Stomach (tissue), 9 donors: ENCODE results near the gene CERS6. TPM values are rescaled to one million over a fixed set of nuclear protein-coding genes. Genes with fewer than 3 reads are reported as not detected.

Source experiments
- DNase-seq, 2 donors: peaks; one replicate each; pipeline versions ENCODE4 v3.0.0 to v3.0.0-alpha.2; 2013 to 2019
- H3K27ac ChIP-seq, 5 donors: fragments of 200-600 bp in 4 of 5; sonication (generic) in 4 of 5; one replicate each; pipeline ENCODE4 v1.5.1; 2013 to 2019; ENCODE audit warnings: mild to moderate bottlenecking in 1 of 5, moderate library complexity in 1 of 5
- H3K27me3 ChIP-seq, 3 donors: fragments of 200-600 bp; sonication (generic); one replicate each; pipeline ENCODE4 v1.5.1; 2017 to 2019; ENCODE audit warnings: mixed run types in 1 of 3
- H3K36me3 ChIP-seq, 4 donors: fragments of 200-600 bp; sonication (generic); 1 replicate in 3 of 4; 2 replicates in 1 of 4; pipeline ENCODE4 v1.5.1; 2016 to 2019
- H3K4me1 ChIP-seq, 4 donors: fragments of 200-600 bp; sonication (generic); one replicate each; pipeline ENCODE4 v1.5.1; 2016 to 2019
- H3K4me3 ChIP-seq, 4 donors: fragments of 200-600 bp; sonication (generic) in 3 of 4; one replicate each; pipeline ENCODE4 v1.5.1; 2016 to 2019; ENCODE audit warnings: mild to moderate bottlenecking in 1 of 4
- H3K9me3 ChIP-seq, 4 donors: fragments of 200-600 bp; sonication (generic); one replicate each; pipeline ENCODE4 v1.5.1; 2016 to 2019
- CTCF ChIP-seq, 7 experiments: fragments of 450-650 bp in 4 of 7; fragments of 200-600 bp in 3 of 7; sonication (generic) in 3 of 7; IDR thresholded peaks; one replicate each; pipeline ENCODE4 v1.5.1; 2016 to 2019; ENCODE audit warnings: antibody characterized with exemption in 7 of 7, control low read depth in 2 of 7, mild to moderate bottlenecking in 1 of 7
- EP300 ChIP-seq: sonication (generic); formaldehyde crosslinking; IDR thresholded peaks from one replicate; pipeline ENCODE4 v1.6.1; 2017; ENCODE audit warnings: antibody characterized with exemption
- POLR2A ChIP-seq, 4 donors: fragments of 450-650 bp; IDR thresholded peaks; one replicate each; pipeline ENCODE4 v1.6.1; 2016; ENCODE audit warnings: antibody characterized with exemption in 4 of 4, control low read depth in 2 of 4, mild to moderate bottlenecking in 1 of 4, moderate library complexity in 1 of 4
- POLR2AphosphoS5 ChIP-seq, 3 donors: sonication (generic); formaldehyde crosslinking; IDR thresholded peaks; one replicate each; pipeline ENCODE4 v1.6.1; 2016; ENCODE audit warnings: antibody characterized with exemption in 3 of 3
- WGBS, 5 donors: extraction: QIAGEN DNeasy Blood & Tissue Kit in 3 of 5; methylation state at CpG; one replicate each; pipeline versions ENCODE4 v1.1.5 to v1.1.7; 2013 to 2018; 5-methylcytosine and 5-hydroxymethylcytosine counted together
- intact Hi-C: fragments of 100-400 bp; cut with DNase I; formaldehyde crosslinking; loops from one replicate; pipeline ENCODE4 v1.15.1; 2023; ENCODE audit warnings: low total_unique reads
- polyA plus RNA-seq, 3 donors: library from polyadenylated mRNA; stranded (reverse); fragments of 200-250 nt; gene quantifications; one replicate each; pipeline ENCODE4 v1.2.3, GENCODE V29; 2013
- total RNA-seq, 5 donors: library from RNA; depleted of rRNA; stranded (reverse); fragments of >200 nt; gene quantifications; one replicate each; pipeline versions ENCODE4 v1.1.0 to v1.2.3, GENCODE V29; 2014 to 2016
- donor health status: healthy with polysubstance abuse.
- donor health status: Bipolar disorder and iron deficiency.
- donor health status: healthy.

Gene CERS6
- total and polyA plus RNA-seq, 8 donors: 4.0 to 102 (median 53.2) TPM

GRCh38 chr2:168560817-168561499 lies 104.9 kb downstream of the CERS6 start:
- no peaks in the 10 kb centered on the region for H3K27me3 ChIP-seq

GRCh38 chr2:168561991-168562390 lies 105.9 kb downstream of the CERS6 start:
- Histone ChIP-seq H3K27ac (no peak overlapping the region), H3K9me3 (no peaks in the 10 kb centered on the region), H3K4me3 (no peak overlapping the region), H3K27me3 (no peaks in the 10 kb centered on the region), H3K36me3 (peaks cover 0 to 19% (median 17%) of the 10 kb centered on the region in 4 donors), H3K4me1 (peaks cover 0 to 49% (median 23%) of the 10 kb centered on the region in 4 donors)
- TF ChIP-seq EP300 (no peak), POLR2A (IDR thresholded peaks at IDR 0.05) (no peak), POLR2AphosphoS5 (IDR thresholded peaks at IDR 0.05) (no peak), CTCF (IDR thresholded peaks at IDR 0.05) (no peak)
- intact Hi-C loops: no loop called here
- no peak for DNase-seq
- WGBS, 5 donors: 84 to 95% (median 93%) methylated on average over 6 of the region's 6 CpGs

More at GRCh38 chr2:168560817-168561499, 104.9 kb downstream of the CERS6 start:
- Histone ChIP-seq H3K27ac (no peak overlapping the region), H3K36me3 (peaks cover 0 to 19% (median 17%) of the 10 kb centered on the region in 4 donors), H3K9me3 (no peaks in the 10 kb centered on the region), H3K4me1 (peaks cover 0 to 44% (median 21%) of the 10 kb centered on the region in 4 donors), H3K4me3 (no peak overlapping the region)
- TF ChIP-seq CTCF (IDR thresholded peaks at IDR 0.05) (no peak), EP300 (no peak), POLR2A (IDR thresholded peaks at IDR 0.05) (no peak)
- WGBS, 5 donors: 78 to 83% (median 80%) methylated on average over 7 of the region's 7 CpGs
- intact Hi-C loops: no loop called here
- no peak for DNase-seq

GRCh38 chr2:168562971-168563370 lies 106.9 kb downstream of the CERS6 start:
- intact Hi-C loops: no loop called here

GRCh38 chr2:168564641-168565040 lies 108.6 kb downstream of the CERS6 start:
- Histone ChIP-seq H3K27ac (no peak overlapping the region), H3K9me3 (no peaks in the 10 kb centered on the region), H3K4me1 (peaks cover 0 to 61% (median 26%) of the 10 kb centered on the region in 4 donors), H3K36me3 (peaks cover 0 to 19% (median 17%) of the 10 kb centered on the region in 4 donors), H3K27me3 (no peaks in the 10 kb centered on the region), H3K4me3 (no peak overlapping the region)
- TF ChIP-seq POLR2A (IDR thresholded peaks at IDR 0.05): no peak
- TF ChIP-seq CTCF (IDR thresholded peaks at IDR 0.05): no peak
- TF ChIP-seq EP300: no peak
- TF ChIP-seq POLR2AphosphoS5 (IDR thresholded peaks at IDR 0.05): no peak
- intact Hi-C loops: no loop called here
- DNase-seq: no peak

More at GRCh38 chr2:168562971-168563370, 106.9 kb downstream of the CERS6 start:
- Histone ChIP-seq H3K9me3 (no peaks in the 10 kb centered on the region), H3K4me3 (no peak overlapping the region), H3K27me3 (no peaks in the 10 kb centered on the region), H3K4me1 (peaks cover 0 to 58% (median 26%) of the 10 kb centered on the region in 4 donors), H3K36me3 (peaks cover 0 to 19% (median 17%) of the 10 kb centered on the region in 4 donors), H3K27ac (no peak overlapping the region)
- 85 to 100% (median 96%) methylated on average over 1 of the region's 1 CpG for WGBS, 5 donors
- TF ChIP-seq CTCF (IDR thresholded peaks at IDR 0.05): no peak
- no peak for TF ChIP-seq POLR2A (IDR thresholded peaks at IDR 0.05)
- no peak for TF ChIP-seq EP300
- no peak for TF ChIP-seq POLR2AphosphoS5 (IDR thresholded peaks at IDR 0.05)
- no peak for DNase-seq
